ENCODE measurements around the gene CD53. TPM values are rescaled to one million over a fixed set of nuclear protein-coding genes. Genes with fewer than 3 reads are reported as not detected.
A peak's percentile ranks its signal among the peaks of the same experiment; 100 is the strongest.

The CD53 gene
- total RNA-seq, 1 donor from 2014 or later = 228 TPM

- Histone ChIP-seq H3K36me3 (no peaks in the 10 kb centered on the region), H3K4me3 (no peak overlapping the region), H3K9me3 (no peaks in the 10 kb centered on the region), H3K27ac (no peak overlapping the region), H3K4me1 (no peaks in the 10 kb centered on the region), H3K27me3 (ENCODE audit: low read depth) (no peaks in the 10 kb centered on the region)
- ATAC-seq = no peak
- DNase-seq = no peak
- no peak for TF ChIP-seq CTCF (IDR thresholded peaks at IDR 0.05)
- intact Hi-C loops (cut with DNase I) = no loop called here
Measured at GRCh38 chr1:110850145-110850544, 22.8 kb upstream of the CD53 start.

- Histone ChIP-seq H3K27me3 (ENCODE audit: low read depth) (no peaks in the 10 kb centered on the region), H3K36me3 (no peaks in the 10 kb centered on the region), H3K27ac (no peak overlapping the region), H3K4me1 (no peaks in the 10 kb centered on the region), H3K4me3 (no peak overlapping the region), H3K9me3 (no peaks in the 10 kb centered on the region)
- no peak for TF ChIP-seq CTCF (IDR thresholded peaks at IDR 0.05)
- DNase-seq (no peak), ATAC-seq (peak in 1 of 2 donors; percentile 62)
- intact Hi-C loops (cut with DNase I) = no loop called here
Measured at GRCh38 chr1:110850627-110851026, 22.3 kb upstream of the CD53 start.

- no peak for TF ChIP-seq CTCF (IDR thresholded peaks at IDR 0.05)
- H3K27me3 ChIP-seq (ENCODE audit: low read depth) = no peaks in the 10 kb centered on the region
- H3K27ac ChIP-seq = no peak overlapping the region
- intact Hi-C loops (cut with DNase I) = no loop called here
- DNase-seq (no peak), ATAC-seq (no peak)
- H3K9me3 ChIP-seq = no peaks in the 10 kb centered on the region
- no peak overlapping the region for H3K4me3 ChIP-seq
- no peaks in the 10 kb centered on the region for H3K36me3 ChIP-seq
- H3K4me1 ChIP-seq = no peaks in the 10 kb centered on the region
Measured at GRCh38 chr1:110853135-110853534, 19.8 kb upstream of the CD53 start.

- DNase-seq (no peak), ATAC-seq (no peak)
- Histone ChIP-seq H3K27me3 (ENCODE audit: low read depth) (peaks cover 3% of the 10 kb centered on the region), H3K36me3 (no peaks in the 10 kb centered on the region), H3K9me3 (no peaks in the 10 kb centered on the region), H3K4me1 (no peaks in the 10 kb centered on the region), H3K27ac (no peak overlapping the region), H3K4me3 (no peak overlapping the region)
- intact Hi-C loops (cut with DNase I) = no loop called here
- TF ChIP-seq CTCF (IDR thresholded peaks at IDR 0.05) = no peak
Measured at GRCh38 chr1:110856410-110856809, 16.5 kb upstream of the CD53 start.

- Histone ChIP-seq H3K36me3 (no peaks in the 10 kb centered on the region), H3K27ac (no peak overlapping the region)
Measured at GRCh38 chr1:110857964-110858948, 14.7 kb upstream of the CD53 start.

More at GRCh38 chr1:110857964-110858948, 14.7 kb upstream of the CD53 start:
- intact Hi-C loops (cut with DNase I) = no loop called here
- Histone ChIP-seq H3K4me1 (no peaks in the 10 kb centered on the region), H3K27me3 (ENCODE audit: low read depth) (peaks cover 3% of the 10 kb centered on the region), H3K4me3 (no peak overlapping the region), H3K9me3 (no peaks in the 10 kb centered on the region)
- no peak for TF ChIP-seq CTCF (IDR thresholded peaks at IDR 0.05)
- no peak for DNase-seq
- ATAC-seq = no peak
